Right lobe of liver (tissue), 6 donors: Measurements from ENCODE around the gene NETO2. TPM values are rescaled to one million over a fixed set of nuclear protein-coding genes. Genes with fewer than 3 reads are reported as not detected.

Experiments
- ATAC-seq, 4 donors: fragments of 200-7000 bp; cut with Tn5 transposase; one replicate each; pipeline ENCODE4 v1.9.1; 2020; ENCODE audit warnings: mild to moderate bottlenecking in 4 of 4, moderate library complexity in 4 of 4
- DNase-seq, 3 donors: peaks; one replicate each; pipeline ENCODE4 v3.0.0-alpha.2; 2020
- H3K27ac ChIP-seq, 3 donors: fragments of 200-600 bp; one replicate each; pipeline ENCODE4 v1.8.0; 2022
- H3K27me3 ChIP-seq, 2 donors: fragments of 200-600 bp; one replicate each; pipeline ENCODE4 v1.8.0; 2022
- H3K36me3 ChIP-seq, 4 donors: fragments of 200-600 bp; sonication (generic) in 1 of 4; one replicate each; pipeline versions ENCODE4 v1.5.1 to v1.8.0; 2017 to 2022; ENCODE audit warnings: control low read depth in 1 of 4
- H3K4me1 ChIP-seq, 4 donors: fragments of 200-600 bp; sonication (generic) in 1 of 4; one replicate each; pipeline versions ENCODE4 v1.5.1 to v1.8.0; 2017 to 2022; ENCODE audit warnings: control low read depth in 1 of 4
- H3K4me3 ChIP-seq, 3 donors: fragments of 200-600 bp; one replicate each; pipeline ENCODE4 v1.8.0; 2022
- H3K9me3 ChIP-seq, 4 donors: fragments of 200-600 bp; sonication (generic) in 1 of 4; one replicate each; pipeline versions ENCODE4 v1.5.1 to v1.8.0; 2017 to 2022; ENCODE audit warnings: control low read depth in 1 of 4
- CTCF ChIP-seq, 4 donors: fragments of 200-600 bp in 3 of 4; fragments of 450-650 bp in 1 of 4; IDR thresholded peaks; one replicate each; pipeline versions ENCODE4 v1.5.1 to v1.8.0; 2016 to 2022; ENCODE audit warnings: antibody characterized with exemption in 4 of 4, mild to moderate bottlenecking in 2 of 4
- POLR2A ChIP-seq: fragments of 450-650 bp; IDR thresholded peaks from one replicate; pipeline ENCODE4 v1.6.1; 2017; ENCODE audit warnings: antibody characterized with exemption, mild to moderate bottlenecking
- WGBS: methylation state at CpG from one replicate; pipeline ENCODE4 v1.1.6; 2018; ENCODE audit warnings: low coverage, low lambda C conversion rate; ENCODE audit not compliant: insufficient coverage; ENCODE audit errors: missing lambda C conversion rate; 5-methylcytosine and 5-hydroxymethylcytosine counted together
- intact Hi-C, 2 donors: fragments of 100-400 bp; cut with DNase I; formaldehyde crosslinking; loops; one replicate each; pipeline versions ENCODE4 v1.11.2 to v1.14.1; 2022
- total RNA-seq, 6 experiments: library from RNA; depleted of rRNA in 2 of 6; stranded (reverse); fragments of >200 nt in 2 of 6; fragmentation: NEBNext Ultra II Directional in 3 of 6; extraction: Animal tissue kit (Norgen Biotek cat#: 25700) in 3 of 6; gene quantifications; one replicate each; pipeline versions ENCODE4 v1.1.0 to v1.2.4, GENCODE V29; 2016 to 2023
- donor health status: DM: no; HTN: yes; CAD: no.
- donor health status: DM: no; HTN: no; CAD: no.
- donor health status: DM: no; HTN: no; CAD: no.
- donor health status: DM: no; HTN: yes; CAD: no.
- donor health status: DM: no; HTN: yes; CAD: no.

The NETO2 gene
- total RNA-seq, 6 experiments from 2014 or later: 0.29 to 1.6 (median 0.66) TPM

- Histone ChIP-seq H3K9me3 (no peaks in the 10 kb centered on the region), H3K27ac (no peak overlapping the region), H3K27me3 (no peaks in the 10 kb centered on the region), H3K36me3 (no peaks in the 10 kb centered on the region), H3K4me1 (no peaks in the 10 kb centered on the region), H3K4me3 (no peak overlapping the region)
- no peak for DNase-seq
- no peak for ATAC-seq
- no peak for TF ChIP-seq POLR2A
- no peak for TF ChIP-seq CTCF (IDR thresholded peaks at IDR 0.05)
- intact Hi-C loops: no loop called here
Observed at GRCh38 chr16:47175152-47175551, 31.4 kb upstream of the NETO2 start.

- WGBS: 92% methylated on average over 10 of the region's 10 CpGs
- no peak overlapping the region for H3K4me3 ChIP-seq
- DNase-seq (no peak), ATAC-seq (no peak)
- intact Hi-C loops: no loop called here
- no peak for TF ChIP-seq CTCF (IDR thresholded peaks at IDR 0.05)
- TF ChIP-seq POLR2A: no peak
- H3K27ac ChIP-seq: no peak overlapping the region
- no peaks in the 10 kb centered on the region for H3K4me1 ChIP-seq
- H3K36me3 ChIP-seq: no peaks in the 10 kb centered on the region
- no peaks in the 10 kb centered on the region for H3K27me3 ChIP-seq
- no peaks in the 10 kb centered on the region for H3K9me3 ChIP-seq
Observed at GRCh38 chr16:47162670-47163420, 19.1 kb upstream of the NETO2 start.

GRCh38 chr16:47161464-47161863, 17.7 kb upstream of the NETO2 start:
- H3K9me3 ChIP-seq: no peaks in the 10 kb centered on the region
- no peak overlapping the region for H3K4me3 ChIP-seq
- intact Hi-C loops: no loop called here
- WGBS: 90% methylated on average over 4 of the region's 4 CpGs
- no peaks in the 10 kb centered on the region for H3K36me3 ChIP-seq
- ATAC-seq (no peak), DNase-seq (no peak)
- H3K4me1 ChIP-seq: no peaks in the 10 kb centered on the region
- TF ChIP-seq POLR2A (no peak), CTCF (IDR thresholded peaks at IDR 0.05) (no peak)
- no peaks in the 10 kb centered on the region for H3K27me3 ChIP-seq
- H3K27ac ChIP-seq: no peak overlapping the region

GRCh38 chr16:47160422-47160821, 16.7 kb upstream of the NETO2 start:
- Histone ChIP-seq H3K27me3 (no peaks in the 10 kb centered on the region), H3K36me3 (no peaks in the 10 kb centered on the region), H3K9me3 (no peaks in the 10 kb centered on the region), H3K4me1 (no peaks in the 10 kb centered on the region), H3K27ac (no peak overlapping the region), H3K4me3 (no peak overlapping the region)
- TF ChIP-seq CTCF (IDR thresholded peaks at IDR 0.05) (no peak), POLR2A (no peak)
- intact Hi-C loops: no loop called here
- ATAC-seq (no peak), DNase-seq (no peak)
- 95% methylated on average over 3 of the region's 3 CpGs for WGBS

- DNase-seq (no peak), ATAC-seq (no peak)
- Histone ChIP-seq H3K27ac (no peak overlapping the region), H3K9me3 (no peaks in the 10 kb centered on the region), H3K27me3 (no peaks in the 10 kb centered on the region), H3K4me1 (no peaks in the 10 kb centered on the region), H3K4me3 (no peak overlapping the region), H3K36me3 (no peaks in the 10 kb centered on the region)
- intact Hi-C loops: no loop called here
- TF ChIP-seq POLR2A (no peak), CTCF (IDR thresholded peaks at IDR 0.05) (no peak)
Observed at GRCh38 chr16:47158992-47159391, 15.2 kb upstream of the NETO2 start.
